GM19397 (cell line): ENCODE results near the gene USP4.

Source experiments
- ATAC-seq: cut with Tn5 transposase; IDR thresholded peaks from one replicate; pipeline ENCODE4 v1.9.1; 2021; ENCODE audit warnings: mild to moderate bottlenecking, moderate library complexity; ENCODE audit not compliant: unreplicated experiment

The USP4 gene

DNA sequence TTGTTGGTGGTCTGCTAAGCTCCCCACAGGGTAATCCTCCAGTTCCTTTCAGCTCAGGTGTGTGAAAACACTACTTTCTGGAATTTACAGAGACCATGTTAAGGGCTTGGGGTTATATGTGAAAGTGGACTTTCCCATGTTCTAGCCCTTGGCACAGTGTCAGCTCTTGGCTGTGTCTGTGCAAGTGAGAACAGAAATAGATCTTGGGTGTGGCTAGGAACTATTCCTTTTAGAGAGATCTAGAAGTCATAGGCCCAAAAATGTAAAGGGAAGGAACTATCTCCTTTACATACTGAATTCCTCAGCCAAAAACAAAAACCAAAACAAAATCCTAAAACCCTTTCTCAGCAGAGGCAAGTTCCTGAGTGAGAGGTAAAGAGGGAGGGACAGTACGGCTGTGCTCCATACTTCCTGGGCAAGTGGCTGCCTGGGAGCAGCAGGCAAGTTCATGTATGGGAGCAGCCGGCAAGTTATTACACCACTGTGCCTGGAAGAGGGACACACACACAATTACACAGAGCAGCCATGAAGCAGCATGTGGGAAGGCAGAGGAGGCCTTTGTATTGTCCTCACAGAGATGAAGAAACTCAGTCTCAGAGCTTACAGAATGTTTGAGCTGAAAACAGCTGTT is 43.0 kb downstream of the USP4 start:
- ATAC-seq, result no peak

GRCh38 chr3:49295489-49296058 is 44.3 kb downstream of the USP4 start:
- ATAC-seq, result no peak

DNA sequence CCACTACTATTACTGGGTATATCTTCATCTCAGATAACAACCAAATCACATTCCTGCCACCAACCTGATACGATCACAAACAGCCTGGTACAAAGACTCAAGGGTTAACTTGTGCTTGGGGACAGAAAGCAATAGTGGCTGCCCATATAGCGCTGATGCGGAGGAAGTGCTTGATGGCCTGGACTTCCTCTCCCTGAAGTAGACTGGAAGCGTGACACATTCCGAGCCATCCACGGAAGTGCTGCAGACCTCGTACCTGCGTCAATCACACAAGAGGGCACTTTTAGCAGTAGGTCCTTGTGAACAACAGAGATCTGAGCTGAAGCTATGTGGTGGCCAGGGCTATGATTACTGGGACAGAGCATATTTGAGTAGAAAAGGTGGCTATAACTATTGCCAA is 45.5 kb downstream of the USP4 start:
- no peak for ATAC-seq

DNA sequence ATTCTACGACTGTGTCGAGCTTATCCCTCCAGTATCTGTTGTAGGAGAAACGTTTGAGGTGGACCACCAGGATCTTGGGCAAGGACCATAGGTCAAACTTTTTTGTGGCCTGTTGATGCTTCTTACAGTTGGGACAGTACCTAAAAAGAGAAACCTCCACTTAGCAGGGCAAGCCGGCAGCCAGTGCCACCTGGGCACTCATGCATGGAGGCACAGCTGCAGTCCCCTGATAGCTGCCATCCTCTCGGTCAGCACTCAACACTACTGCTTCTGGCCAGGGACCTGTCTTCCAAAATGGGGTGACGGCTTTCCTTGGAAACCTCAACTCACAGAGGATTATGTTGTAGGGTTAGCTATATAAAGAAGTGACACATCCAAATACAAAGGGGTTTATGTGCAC is 55.9 kb downstream of the USP4 start:
- ATAC-seq, result no peak

DNA sequence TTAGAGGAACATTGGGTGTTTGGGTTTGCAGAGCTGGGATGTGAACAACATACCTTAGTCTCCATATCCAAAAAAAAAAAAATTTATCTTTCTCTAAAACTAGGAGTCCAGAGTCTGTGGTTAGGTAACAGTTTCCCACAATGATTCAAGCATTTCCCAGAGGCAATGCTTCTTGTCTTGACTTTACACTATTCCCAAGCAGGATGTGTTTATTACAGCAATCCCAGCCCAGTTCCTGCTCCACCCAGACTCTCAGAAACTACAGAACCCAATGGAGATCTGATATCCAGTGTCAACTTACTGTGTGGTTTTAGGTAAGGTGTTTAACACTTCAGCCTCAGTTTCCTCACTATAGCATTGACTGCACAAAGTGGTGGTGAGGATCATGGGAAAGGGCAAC is 60.5 kb downstream of the USP4 start:
- ATAC-seq, result no peak

- ATAC-seq, result no peak
Measured at GRCh38 chr3:49278548-49278947, 61.3 kb downstream of the USP4 start.

DNA sequence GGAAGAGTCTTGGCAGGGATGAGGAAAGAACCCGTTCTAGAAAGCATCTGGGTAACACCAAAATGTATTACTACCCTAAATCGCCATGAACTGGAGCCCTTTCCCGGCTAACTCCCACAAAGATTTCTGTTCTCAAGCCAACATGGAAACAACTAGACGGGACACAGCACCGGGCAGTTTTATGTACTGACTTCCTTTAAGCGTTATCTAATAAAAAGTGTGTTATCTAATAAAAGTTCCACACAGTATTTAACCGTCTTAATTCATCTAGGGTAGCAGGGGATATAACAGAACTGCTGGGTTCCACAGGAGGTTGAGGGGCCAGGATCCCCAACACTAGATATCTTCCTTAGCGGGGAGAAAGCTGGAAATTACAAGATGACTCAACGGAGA is 62.5 kb downstream of the USP4 start:
- no peak for ATAC-seq

DNA sequence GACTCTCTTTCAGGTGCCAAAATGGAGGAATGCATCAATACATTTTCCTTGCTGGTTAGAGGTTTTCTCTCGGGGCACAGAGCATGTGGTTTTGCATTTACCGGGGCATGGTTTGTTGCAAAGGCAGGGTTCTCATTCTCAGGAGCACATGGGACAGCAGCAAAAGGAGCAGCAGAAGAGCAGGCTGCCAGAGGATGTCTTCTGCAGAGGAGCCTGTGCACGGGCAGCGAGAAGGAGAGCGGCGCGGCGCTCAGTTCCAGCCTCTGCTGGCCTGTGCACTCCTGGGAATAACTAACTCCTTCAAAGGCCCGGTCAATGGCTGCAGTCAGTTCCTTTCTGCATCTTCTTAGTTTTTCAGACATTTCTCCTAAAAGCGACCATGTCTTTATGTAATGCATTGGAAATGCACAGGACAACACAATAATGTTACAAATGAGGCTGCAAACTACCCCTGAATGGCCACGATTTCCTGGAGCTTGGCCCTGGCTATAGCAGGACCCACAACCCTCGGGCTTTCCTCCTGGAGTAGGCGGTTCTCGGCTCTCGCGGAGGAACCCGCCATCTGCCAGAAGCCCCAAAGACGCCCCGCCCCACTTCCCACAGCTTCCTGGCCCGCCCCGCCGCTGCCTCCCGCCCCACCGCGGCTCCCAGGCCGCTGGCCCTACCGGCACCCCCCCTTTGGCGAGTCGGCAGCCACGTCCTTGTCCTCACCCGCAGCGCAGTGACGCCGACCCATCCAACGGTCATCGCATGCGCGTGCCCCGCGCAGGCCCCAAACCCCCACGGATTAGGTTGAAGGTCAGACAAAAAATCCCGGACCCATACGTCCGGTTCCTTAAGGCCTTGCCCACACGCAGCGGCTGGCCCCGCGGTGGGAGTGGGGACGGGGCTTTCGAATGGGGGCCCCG is 63.1 kb downstream of the USP4 start, which contains the start of gene C3orf62:
Gene C3orf62 (minus strand): TSS at position 758 of the 908 bp plus-strand sequence. CDS start 360 bp downstream, at position 398.
- ATAC-seq, result peak; percentile 66

GRCh38 chr3:49273825-49274532 is 65.9 kb downstream of the USP4 start:
- no peak for ATAC-seq

GRCh38 chr3:49271047-49271446 is 68.8 kb downstream of the USP4 start:
- ATAC-seq, result no peak

- ATAC-seq, result no peak
Measured at GRCh38 chr3:49270156-49270500, 69.7 kb downstream of the USP4 start.

DNA sequence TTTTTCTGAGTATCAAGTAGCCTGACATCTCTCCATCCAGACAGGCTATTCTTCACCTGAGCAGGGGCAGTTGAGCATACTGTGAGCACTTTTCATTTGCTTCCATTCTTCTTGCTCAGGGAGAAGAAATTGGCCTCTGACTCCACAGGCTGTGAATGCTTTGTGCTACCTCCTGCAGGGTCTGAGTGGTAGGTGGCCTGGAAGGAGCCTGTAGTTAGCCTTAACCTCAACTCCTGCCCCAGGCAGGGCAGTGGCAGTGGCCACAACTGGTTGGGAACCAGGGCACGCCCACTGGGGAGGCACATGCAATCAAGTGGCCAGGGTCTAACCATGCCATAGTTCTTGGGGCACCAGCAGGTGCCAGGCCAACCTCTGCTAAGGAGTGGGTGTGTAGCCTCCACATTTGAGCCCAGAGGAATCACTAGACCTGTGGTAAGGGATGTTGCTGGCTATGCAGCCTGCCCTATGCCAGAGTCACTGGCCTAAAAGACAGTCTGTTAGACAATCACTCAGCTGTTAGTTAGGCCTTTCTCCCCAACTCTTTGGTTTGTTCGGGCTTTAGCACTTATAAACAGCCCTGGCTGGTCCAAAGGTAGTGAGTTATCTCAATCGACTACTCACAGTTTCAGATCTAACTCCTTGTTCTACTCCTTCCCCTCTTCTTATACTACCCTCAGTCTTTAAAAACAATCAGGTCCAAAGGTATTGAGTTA is 70.3 kb downstream of the USP4 start:
- no peak for ATAC-seq

GRCh38 chr3:49266410-49267095 is 73.3 kb downstream of the USP4 start:
- no peak for ATAC-seq

DNA sequence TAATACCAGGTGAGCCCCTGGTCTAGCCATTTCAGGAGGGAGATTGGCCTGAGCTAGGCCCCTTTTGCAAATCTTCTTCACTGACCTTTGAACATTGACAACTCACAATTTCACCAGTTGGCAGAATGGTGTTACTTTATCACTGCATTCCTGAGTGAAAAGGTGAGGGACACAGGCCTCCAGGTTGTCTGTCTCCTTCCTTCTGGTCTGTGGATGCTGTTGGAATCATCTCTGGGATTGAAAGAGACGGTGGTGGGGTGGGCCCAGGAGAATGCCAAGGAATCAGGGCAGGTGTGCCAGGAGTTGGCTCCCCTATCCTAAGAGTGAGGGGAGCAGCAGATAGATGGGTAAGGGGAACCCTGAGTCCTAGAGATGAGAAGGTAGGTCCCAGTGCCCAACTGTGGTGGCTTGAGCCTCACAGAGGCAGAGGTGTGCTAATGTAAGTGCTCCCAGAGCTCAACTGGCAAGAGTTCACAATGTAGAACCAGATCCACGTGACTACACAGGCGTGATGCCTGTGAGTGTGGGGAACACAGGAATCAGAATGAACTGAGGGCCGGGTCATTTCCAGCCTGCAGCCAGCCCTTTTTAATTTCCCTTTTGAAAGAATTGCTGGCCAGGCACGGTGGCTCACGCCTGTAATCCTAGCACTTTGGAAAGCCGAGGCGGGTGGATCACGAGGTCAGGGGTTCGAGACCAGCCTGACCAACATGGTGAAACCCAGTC is 74.0 kb downstream of the USP4 start:
- no peak for ATAC-seq

- ATAC-seq, result no peak
Measured at GRCh38 chr3:49263159-49263889, 76.5 kb downstream of the USP4 start.

- ATAC-seq, result no peak
Measured at GRCh38 chr3:49260806-49261324, 79.0 kb downstream of the USP4 start.

DNA sequence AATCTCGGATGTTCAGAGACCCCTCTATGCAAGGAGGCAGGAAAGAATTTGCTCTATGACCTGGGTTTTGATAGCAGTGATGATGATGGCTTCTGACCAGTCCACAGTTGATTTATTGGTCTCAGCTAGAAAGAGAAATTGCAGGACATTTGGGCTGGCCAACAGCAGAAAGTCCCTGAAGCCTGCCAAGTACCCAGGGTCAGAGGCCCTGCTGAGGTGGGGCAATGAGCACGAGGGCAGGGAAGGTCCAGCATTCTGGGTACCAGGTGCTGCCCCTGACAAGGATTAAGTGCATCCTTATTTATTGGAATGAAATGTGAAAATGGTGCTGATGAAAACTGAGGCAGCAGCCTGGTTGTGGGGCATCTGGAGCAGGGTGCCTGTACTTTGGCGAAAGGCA is 82.7 kb downstream of the USP4 start:
- ATAC-seq, result no peak

- no peak for ATAC-seq
Measured at GRCh38 chr3:49255718-49256511, 83.9 kb downstream of the USP4 start.
